Measurements from ENCODE around the gene COG6.

COG6 gene

DNA sequence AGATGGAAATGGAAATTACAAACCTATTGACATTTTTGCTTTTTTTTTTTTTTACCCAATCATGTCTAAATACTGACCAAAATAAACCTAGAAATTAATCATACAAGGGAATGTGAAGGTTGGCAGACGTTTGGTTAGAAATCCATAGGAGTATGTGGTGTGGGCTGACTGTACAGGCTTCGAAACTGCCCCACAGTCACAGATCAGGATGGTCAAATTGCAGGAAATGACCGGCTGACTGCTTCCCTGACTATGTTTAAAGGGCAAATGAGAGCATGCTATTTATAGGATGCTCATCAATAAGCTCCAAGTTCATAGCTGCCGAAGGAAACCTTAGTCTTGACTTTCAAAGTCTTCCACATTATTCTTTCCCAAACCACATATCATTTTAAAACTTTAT is 118.4 kb downstream of the COG6 start:
- TF ChIP-seq, protein P1, sequence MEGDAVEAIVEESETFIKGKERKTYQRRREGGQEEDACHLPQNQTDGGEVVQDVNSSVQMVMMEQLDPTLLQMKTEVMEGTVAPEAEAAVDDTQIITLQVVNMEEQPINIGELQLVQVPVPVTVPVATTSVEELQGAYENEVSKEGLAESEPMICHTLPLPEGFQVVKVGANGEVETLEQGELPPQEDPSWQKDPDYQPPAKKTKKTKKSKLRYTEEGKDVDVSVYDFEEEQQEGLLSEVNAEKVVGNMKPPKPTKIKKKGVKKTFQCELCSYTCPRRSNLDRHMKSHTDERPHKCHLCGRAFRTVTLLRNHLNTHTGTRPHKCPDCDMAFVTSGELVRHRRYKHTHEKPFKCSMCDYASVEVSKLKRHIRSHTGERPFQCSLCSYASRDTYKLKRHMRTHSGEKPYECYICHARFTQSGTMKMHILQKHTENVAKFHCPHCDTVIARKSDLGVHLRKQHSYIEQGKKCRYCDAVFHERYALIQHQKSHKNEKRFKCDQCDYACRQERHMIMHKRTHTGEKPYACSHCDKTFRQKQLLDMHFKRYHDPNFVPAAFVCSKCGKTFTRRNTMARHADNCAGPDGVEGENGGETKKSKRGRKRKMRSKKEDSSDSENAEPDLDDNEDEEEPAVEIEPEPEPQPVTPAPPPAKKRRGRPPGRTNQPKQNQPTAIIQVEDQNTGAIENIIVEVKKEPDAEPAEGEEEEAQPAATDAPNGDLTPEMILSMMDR (IDR thresholded peaks at IDR 0.05; ENCODE audit: extremely low read depth, insufficient read depth, missing control alignments): no peak
- in situ Hi-C loops (cut with MboI; ENCODE audit: low pct_unique_long_range_greater_than_20kb, low sequenced_read_pairs, unreplicated experiment): no loop called here
- DNase-seq (ENCODE audit: low spot score): no peak

- TF ChIP-seq, protein P1 (IDR thresholded peaks at IDR 0.05; ENCODE audit: extremely low read depth, insufficient read depth, missing control alignments): no peak
- in situ Hi-C loops (cut with MboI; ENCODE audit: low pct_unique_long_range_greater_than_20kb, low sequenced_read_pairs, unreplicated experiment): no loop called here
- peak; percentile 43 for DNase-seq (ENCODE audit: low spot score)
Observed at GRCh38 chr13:39776439-39776838, 121.0 kb downstream of the COG6 start.

- TF ChIP-seq, protein P1 (IDR thresholded peaks at IDR 0.05; ENCODE audit: extremely low read depth, insufficient read depth, missing control alignments): no peak
- no peak for DNase-seq (ENCODE audit: low spot score)
- in situ Hi-C loops (cut with MboI; ENCODE audit: low pct_unique_long_range_greater_than_20kb, low sequenced_read_pairs, unreplicated experiment): no loop called here
Observed at GRCh38 chr13:39777021-39777420, 121.6 kb downstream of the COG6 start.

- DNase-seq (ENCODE audit: low spot score): no peak
- TF ChIP-seq, protein P1 (IDR thresholded peaks at IDR 0.05; ENCODE audit: extremely low read depth, insufficient read depth, missing control alignments): peak; percentile 12
- in situ Hi-C loops (cut with MboI; ENCODE audit: low pct_unique_long_range_greater_than_20kb, low sequenced_read_pairs, unreplicated experiment): no loop called here
Observed at GRCh38 chr13:39777527-39778061, 122.1 kb downstream of the COG6 start.

DNA sequence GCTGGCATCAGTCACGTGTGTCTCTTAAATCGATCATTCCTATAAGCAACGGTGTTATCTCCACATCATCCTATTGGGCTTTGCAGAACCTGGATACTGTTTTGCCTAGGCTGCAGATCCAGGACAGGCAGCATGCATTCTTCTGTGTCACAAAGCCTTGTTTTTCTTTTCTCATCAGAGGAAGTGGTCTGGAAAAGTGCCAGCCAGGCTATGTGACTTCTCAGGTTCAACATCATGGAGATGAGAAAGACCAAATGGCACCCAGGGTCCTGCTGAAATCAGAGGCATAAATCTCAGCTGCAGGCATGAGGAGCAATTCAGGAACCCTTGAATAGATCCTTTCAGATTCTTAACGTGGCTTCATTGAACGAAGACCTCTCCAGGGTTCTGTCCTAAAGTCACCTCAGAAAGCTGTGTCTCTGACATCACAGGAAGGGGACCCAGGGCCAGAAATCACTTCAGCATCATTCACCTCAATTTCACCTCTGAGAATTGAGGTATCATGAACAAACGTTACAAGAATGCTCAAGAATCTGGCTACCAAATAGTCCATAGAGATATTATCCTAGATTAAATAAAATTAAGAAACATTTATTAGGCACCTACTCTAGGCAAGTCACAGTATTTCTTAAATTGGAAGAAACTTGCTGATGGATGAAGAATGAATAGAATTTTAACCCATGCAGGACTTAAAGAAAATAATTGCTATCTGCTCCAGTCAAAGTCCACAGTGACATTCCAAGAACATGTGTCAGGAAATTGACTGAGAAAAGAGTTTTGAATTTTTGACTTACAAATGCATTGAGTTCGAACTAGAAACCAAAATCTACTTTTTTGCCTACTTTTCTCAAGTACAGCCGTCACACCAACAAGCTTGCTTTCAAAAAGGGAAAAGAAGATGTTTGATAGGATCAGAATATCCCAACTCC is 124.1 kb downstream of the COG6 start:
- DNase-seq (ENCODE audit: low spot score): no peak
- TF ChIP-seq, protein P1 (IDR thresholded peaks at IDR 0.05; ENCODE audit: extremely low read depth, insufficient read depth, missing control alignments): no peak
- in situ Hi-C loops (cut with MboI; ENCODE audit: low pct_unique_long_range_greater_than_20kb, low sequenced_read_pairs, unreplicated experiment): no loop called here

DNA sequence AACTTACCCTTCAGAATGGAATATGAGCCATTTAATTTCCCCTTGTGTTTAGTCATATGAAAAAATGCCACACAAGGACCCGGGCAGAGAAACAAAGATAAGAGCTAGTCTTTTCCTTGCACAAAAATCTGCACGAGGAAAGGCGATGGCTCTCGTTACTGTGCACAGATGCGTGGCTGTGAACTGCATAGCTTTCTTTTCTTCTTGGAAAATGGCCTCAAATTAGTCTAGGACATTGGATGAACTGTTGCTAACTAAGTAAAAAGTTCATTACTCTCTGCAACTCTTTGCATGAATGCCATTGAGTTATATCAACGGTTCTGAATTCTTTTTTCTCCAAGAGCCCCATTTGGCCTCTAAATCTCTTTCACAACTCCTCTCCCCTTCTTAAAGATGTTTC is 125.2 kb downstream of the COG6 start:
- TF ChIP-seq, protein P1 (IDR thresholded peaks at IDR 0.05; ENCODE audit: extremely low read depth, insufficient read depth, missing control alignments): no peak
- no peak for DNase-seq (ENCODE audit: low spot score)
- in situ Hi-C loops (cut with MboI; ENCODE audit: low pct_unique_long_range_greater_than_20kb, low sequenced_read_pairs, unreplicated experiment): no loop called here
